Heart right ventricle (tissue), 16 donors: ENCODE data around the gene ILK. TPM values are rescaled to one million over a fixed set of nuclear protein-coding genes. Genes with fewer than 3 reads are reported as not detected.

Source experiments
- ATAC-seq, 8 donors: fragments of 200-7000 bp; cut with Tn5 transposase; one replicate each; pipeline ENCODE4 v1.9.1; 2020; ENCODE audit warnings: mild to moderate bottlenecking in 8 of 8, moderate library complexity in 8 of 8, moderate number of reproducible peaks in 1 of 8
- DNase-seq, 2 donors: peaks; one replicate each; pipeline ENCODE4 v3.0.0-alpha.2; 2020
- H3K27ac ChIP-seq, 10 donors: fragments of 200-600 bp; sonication (generic) in 2 of 10; one replicate each; pipeline versions ENCODE4 v1.5.0 to v1.8.0; 2020 to 2022; ENCODE audit warnings: mild to moderate bottlenecking in 3 of 10
- H3K27me3 ChIP-seq, 7 donors: fragments of 200-600 bp; one replicate each; pipeline ENCODE4 v1.8.0; 2021 to 2022; ENCODE audit warnings: mild to moderate bottlenecking in 2 of 7
- H3K36me3 ChIP-seq, 9 donors: fragments of 200-600 bp; sonication (generic) in 1 of 9; one replicate each; pipeline versions ENCODE4 v1.5.0 to v1.8.0; 2020 to 2022; ENCODE audit warnings: mild to moderate bottlenecking in 2 of 9
- H3K4me1 ChIP-seq, 9 donors: fragments of 200-600 bp; sonication (generic) in 1 of 9; one replicate each; pipeline versions ENCODE4 v1.5.0 to v1.8.0; 2020 to 2022; ENCODE audit warnings: mild to moderate bottlenecking in 4 of 9
- H3K4me3 ChIP-seq, 10 donors: fragments of 200-600 bp; sonication (generic) in 2 of 10; one replicate each; pipeline versions ENCODE4 v1.5.0 to v1.8.0; 2020 to 2022; ENCODE audit warnings: mild to moderate bottlenecking in 7 of 10, moderate library complexity in 2 of 10
- H3K9me3 ChIP-seq, 11 donors: fragments of 200-600 bp in 10 of 11; sonication (generic) in 2 of 11; one replicate each; pipeline versions ENCODE4 v1.5.0 to v1.8.0; 2013 to 2022; ENCODE audit warnings: mild to moderate bottlenecking in 2 of 11, control low read depth in 1 of 11, moderate library complexity in 1 of 11
- CTCF ChIP-seq, 9 donors: fragments of 200-600 bp; sonication (generic) in 2 of 9; IDR thresholded peaks; one replicate each; pipeline versions ENCODE4 v1.5.0 to v1.8.0; 2021 to 2022; ENCODE audit warnings: antibody characterized with exemption in 9 of 9, mild to moderate bottlenecking in 5 of 9, moderate library complexity in 1 of 9
- WGBS, 2 donors: extraction: QIAGEN DNeasy Blood & Tissue Kit; methylation state at CpG; one replicate each; pipeline ENCODE4 v1.1.7; 2013; ENCODE audit warnings: inconsistent platforms in 1 of 2; 5-methylcytosine and 5-hydroxymethylcytosine counted together
- intact Hi-C, 10 donors: fragments of 100-400 bp; cut with DNase I; formaldehyde crosslinking; loops; one replicate each; pipeline versions ENCODE4 v1.11.1 to v1.14.2; 2022
- polyA plus RNA-seq, 2 donors: library from polyadenylated mRNA; stranded (reverse); fragments of 200-250 nt; gene quantifications; one replicate each; pipeline ENCODE4 v1.2.3, GENCODE V29; 2013
- total RNA-seq, 10 donors: library from RNA; stranded (reverse); fragmentation: NEBNext Ultra II Directional in 3 of 10; extraction: Animal tissue kit (Norgen Biotek cat#: 25700) in 3 of 10; gene quantifications; one replicate each; pipeline versions ENCODE4 v1.2.1 to v1.2.4, GENCODE V29; 2021 to 2023
- donor health status: Arrhythmogenic right ventricular cardiomyopathy.
- donor health status: ischemic (EF 13 %, LVEDD 7.1; RV severe dilation, severe dysfunction).
- donor health status: healthy with polysubstance abuse.
- donor health status: DM: no; HTN: yes; CAD: no.
- donor health status: DM: no; HTN: no; CAD: no.
- donor health status: ischemic (EF 25% LVEDD 6.9; RV normal size, moderate dysfunction).
- donor health status: ischemic (EF 25% LVEDD 5.7; RV mildly dilated, moderate dysfunction).
- donor health status: healthy.
- donor health status: DM: yes; HTN: yes; CAD: no.
- donor health status: Ischemic cardiomyopathy.
- donor health status: ischemic (EF 35%, LVEDD 5.7; RV mildly dilated, moderate dysfunction).
- donor health status: nonischemic (EF 11% LVEDD 7.7; RV severe dilation, severe dysfunction).
- donor health status: DM: yes; HTN: yes; CAD: no.
- donor health status: PGD.
- donor health status: ischemic (EF 29% LVEDD 5.4; RV normal size, mild dysfunction).
- donor health status: nonischemic (EF 23%, LVEDD 6.1; RV moderate dilation, normal function).

Gene ILK
- total and polyA plus RNA-seq, 12 donors: 150 to 247 (median 214) TPM

GRCh38 chr11:6608726-6609501 is 5.3 kb downstream of the ILK start:
- intact Hi-C loops: loop anchor here in 2 of 10 donors (5.0 to 10.0 kb wide), 2 partner anchors 74 to 127 kb away; partner anchors contain the start of genes ARFIP2 (in 1 of the 2) and TIMM10B (in 1 of the 2)
- peaks cover 11 to 84% (median 64%) of the 10 kb centered on the region in 9 donors for H3K4me1 ChIP-seq
- peak overlapping the region in 8 of 10 donors; percentile 4 to 99 (median 97) for H3K27ac ChIP-seq
- no peaks in the 10 kb centered on the region for H3K9me3 ChIP-seq
- peak in 1 of 2 donors; percentile 3 for DNase-seq
- 87 to 88% methylated on average over 14 of the region's 14 CpGs for WGBS, 2 donors
- no peak overlapping the region for H3K4me3 ChIP-seq
- TF ChIP-seq CTCF (IDR thresholded peaks at IDR 0.05): no peak
- H3K36me3 ChIP-seq: peaks cover 3 to 50% (median 35%) of the 10 kb centered on the region in 9 donors
- no peak for ATAC-seq
- no peaks in the 10 kb centered on the region for H3K27me3 ChIP-seq

GRCh38 chr11:6609502-6610015 is 6.0 kb downstream of the ILK start:
- H3K4me3 ChIP-seq: no peak overlapping the region
- WGBS, 2 donors: 71 to 79% methylated on average over 8 of the region's 8 CpGs
- peaks cover 11 to 84% (median 64%) of the 10 kb centered on the region in 9 donors for H3K4me1 ChIP-seq
- TF ChIP-seq CTCF (IDR thresholded peaks at IDR 0.05): no peak
- H3K9me3 ChIP-seq: no peaks in the 10 kb centered on the region
- peak overlapping the region in 5 of 10 donors; percentile 15 to 99 (median 94) for H3K27ac ChIP-seq
- H3K36me3 ChIP-seq: peaks cover 3 to 57% (median 35%) of the 10 kb centered on the region in 9 donors
- no peak for DNase-seq
- H3K27me3 ChIP-seq: no peaks in the 10 kb centered on the region
- intact Hi-C loops: loop anchor here in 4 of 10 donors (5.0 to 10.0 kb wide), 5 partner anchors 43 to 127 kb away; partner anchors contain the start of genes ARFIP2 (in 1 of the 4) and TIMM10B (in 1 of the 4)
- no peak for ATAC-seq

- intact Hi-C loops: loop anchor here in 3 of 10 donors (5.0 to 10.0 kb wide), 3 partner anchors 42 to 64 kb away; no protein-coding TSS in a partner anchor
- DNase-seq (no peak), ATAC-seq (no peak)
- Histone ChIP-seq H3K4me1 (peaks cover 11 to 74% (median 55%) of the 10 kb centered on the region in 9 donors), H3K9me3 (no peaks in the 10 kb centered on the region), H3K4me3 (peak overlapping the region in 3 of 10 donors; percentile 71 to 82 (median 79)), H3K27me3 (no peaks in the 10 kb centered on the region), H3K36me3 (peaks cover 3 to 67% (median 39%) of the 10 kb centered on the region in 9 donors), H3K27ac (peak overlapping the region in 6 of 10 donors; percentile 94 to 100 (median 98))
- no peak for TF ChIP-seq CTCF (IDR thresholded peaks at IDR 0.05)
- WGBS, 2 donors: 88 to 89% methylated on average over 6 of the region's 6 CpGs
Observed at GRCh38 chr11:6610591-6610990, 7.0 kb downstream of the ILK start.
